ENCODE results near the gene ESR2.
A peak's percentile ranks its signal among the peaks of the same experiment; 100 is the strongest.

Gene ESR2

GRCh38 chr14:64265222-64265621 lies 28.9 kb downstream of the ESR2 start:
- no peak for DNase-seq

DNA sequence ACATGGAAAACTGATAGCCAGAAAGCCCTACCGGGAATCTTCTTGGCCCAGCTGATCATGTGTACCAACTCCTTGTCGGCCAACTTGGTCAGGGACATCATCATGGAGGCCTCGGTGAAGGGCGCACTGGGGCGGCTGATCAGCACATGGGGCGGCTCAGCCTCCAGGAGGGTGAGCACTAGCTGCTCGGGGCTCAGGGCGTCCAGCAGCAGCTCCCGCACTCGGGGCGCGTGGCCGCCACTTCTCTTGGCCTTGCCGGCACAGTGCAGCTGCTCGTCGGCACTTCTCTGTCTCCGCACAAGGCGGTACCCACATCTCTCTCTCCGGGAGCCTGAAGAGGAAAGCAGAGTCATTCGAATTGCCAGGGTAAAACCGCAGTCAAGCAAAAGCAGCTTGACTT lies 33.8 kb downstream of the ESR2 start:
- DNase-seq, result no peak

GRCh38 chr14:64255756-64256155 lies 38.4 kb downstream of the ESR2 start:
- no peak for DNase-seq

DNA sequence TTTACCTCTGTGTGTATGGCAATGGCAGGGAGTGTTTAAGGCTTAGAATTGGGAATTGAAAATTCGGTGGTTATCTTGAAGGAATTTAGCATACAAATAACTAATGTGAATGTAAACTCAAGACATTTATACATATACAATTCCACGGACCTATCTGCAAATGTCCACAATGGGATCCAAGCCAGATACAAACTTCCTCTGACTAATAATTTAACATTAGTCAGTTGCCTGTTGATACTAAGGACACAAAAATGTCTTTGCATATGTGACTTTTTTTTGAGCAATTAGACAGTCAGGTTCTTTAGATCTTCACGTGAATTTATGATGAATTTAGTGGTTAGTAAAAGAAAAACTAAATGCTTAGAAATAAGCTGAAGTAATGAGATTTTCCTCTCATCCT lies 40.5 kb downstream of the ESR2 start:
- DNase-seq, result no peak

DNA sequence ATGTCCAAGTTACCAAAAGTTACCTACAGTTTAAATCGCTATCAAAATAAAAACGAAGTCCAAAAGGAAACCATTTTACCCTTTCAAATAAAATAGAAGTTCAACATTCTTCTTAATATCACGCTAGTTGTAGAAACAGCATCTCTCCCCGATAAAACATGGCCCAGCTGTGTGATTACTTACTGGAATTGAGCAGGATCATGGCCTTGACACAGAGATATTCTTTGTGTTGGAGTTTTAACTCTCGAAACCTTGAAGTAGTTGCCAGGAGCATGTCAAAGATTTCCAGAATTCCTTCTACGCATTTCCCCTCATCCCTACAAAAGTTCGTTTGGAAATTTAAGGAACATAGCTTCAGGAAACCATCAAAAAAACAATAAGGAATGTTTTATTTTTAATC lies 44.8 kb downstream of the ESR2 start:
- no peak for DNase-seq

- no peak for DNase-seq
Measured at GRCh38 chr14:64248689-64249088, 45.5 kb downstream of the ESR2 start.

DNA sequence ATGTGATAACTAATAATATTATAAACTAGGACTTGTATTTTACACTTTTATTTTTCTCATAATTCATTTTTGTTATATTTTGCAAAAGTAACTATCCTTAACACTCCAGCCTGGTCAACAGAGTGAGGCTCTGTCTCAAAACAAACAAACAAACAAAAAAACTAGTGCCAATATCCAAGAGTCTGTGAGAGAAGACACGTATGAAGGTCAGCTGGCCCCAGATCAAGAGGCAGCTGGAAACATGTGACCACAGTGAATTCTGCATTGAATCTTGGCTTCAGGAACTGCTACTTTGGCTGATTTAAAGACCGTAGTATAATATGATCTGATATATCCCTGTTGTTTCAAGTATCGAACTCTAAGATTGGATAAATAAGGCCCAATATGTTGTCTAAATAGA lies 47.0 kb downstream of the ESR2 start:
- no peak for DNase-seq

GRCh38 chr14:64246688-64247087 lies 47.5 kb downstream of the ESR2 start:
- DNase-seq, result no peak

DNA sequence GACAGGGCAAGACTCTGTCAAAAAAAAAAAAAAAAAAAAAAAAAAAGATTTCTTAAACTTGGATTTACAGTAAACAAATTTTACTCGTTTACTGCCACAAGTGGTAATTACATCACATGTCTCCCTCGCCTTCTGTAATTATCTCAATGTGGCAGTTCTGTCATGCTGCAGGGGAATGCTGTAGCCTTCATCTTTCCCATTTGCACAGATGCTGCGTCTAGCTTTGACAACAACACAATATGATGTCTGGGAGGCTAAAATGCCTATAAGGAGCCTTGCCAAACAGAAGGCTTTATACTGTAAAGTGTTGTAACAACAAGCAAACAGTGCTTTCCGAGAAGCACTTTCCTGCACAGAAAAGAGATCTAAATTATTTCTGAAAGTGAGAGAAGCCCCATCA lies 48.7 kb downstream of the ESR2 start:
- DNase-seq, result no peak

GRCh38 chr14:64244279-64244678 lies 49.9 kb downstream of the ESR2 start:
- DNase-seq, result no peak

DNA sequence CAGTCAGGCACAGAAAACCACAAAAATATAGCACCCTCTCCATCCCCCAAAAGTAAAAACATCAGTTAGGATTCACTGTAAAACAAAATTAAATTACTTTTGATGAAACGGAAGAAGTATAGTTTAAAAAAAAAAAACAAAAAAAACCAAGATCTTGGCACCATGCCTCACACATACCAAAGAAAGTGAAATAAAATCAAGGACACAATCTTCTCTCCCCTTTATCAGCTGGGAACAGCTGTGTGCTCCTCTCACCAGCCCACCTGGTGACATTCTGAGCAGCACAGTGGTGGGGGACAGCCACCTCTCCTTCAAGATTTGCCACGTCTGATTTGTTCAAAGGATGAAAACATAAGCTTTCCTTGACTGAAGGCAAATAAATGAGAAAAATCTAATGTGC lies 55.5 kb downstream of the ESR2 start:
- no peak for DNase-seq

- peak; percentile 19 for DNase-seq
Measured at GRCh38 chr14:64238049-64238448, 56.1 kb downstream of the ESR2 start.

DNA sequence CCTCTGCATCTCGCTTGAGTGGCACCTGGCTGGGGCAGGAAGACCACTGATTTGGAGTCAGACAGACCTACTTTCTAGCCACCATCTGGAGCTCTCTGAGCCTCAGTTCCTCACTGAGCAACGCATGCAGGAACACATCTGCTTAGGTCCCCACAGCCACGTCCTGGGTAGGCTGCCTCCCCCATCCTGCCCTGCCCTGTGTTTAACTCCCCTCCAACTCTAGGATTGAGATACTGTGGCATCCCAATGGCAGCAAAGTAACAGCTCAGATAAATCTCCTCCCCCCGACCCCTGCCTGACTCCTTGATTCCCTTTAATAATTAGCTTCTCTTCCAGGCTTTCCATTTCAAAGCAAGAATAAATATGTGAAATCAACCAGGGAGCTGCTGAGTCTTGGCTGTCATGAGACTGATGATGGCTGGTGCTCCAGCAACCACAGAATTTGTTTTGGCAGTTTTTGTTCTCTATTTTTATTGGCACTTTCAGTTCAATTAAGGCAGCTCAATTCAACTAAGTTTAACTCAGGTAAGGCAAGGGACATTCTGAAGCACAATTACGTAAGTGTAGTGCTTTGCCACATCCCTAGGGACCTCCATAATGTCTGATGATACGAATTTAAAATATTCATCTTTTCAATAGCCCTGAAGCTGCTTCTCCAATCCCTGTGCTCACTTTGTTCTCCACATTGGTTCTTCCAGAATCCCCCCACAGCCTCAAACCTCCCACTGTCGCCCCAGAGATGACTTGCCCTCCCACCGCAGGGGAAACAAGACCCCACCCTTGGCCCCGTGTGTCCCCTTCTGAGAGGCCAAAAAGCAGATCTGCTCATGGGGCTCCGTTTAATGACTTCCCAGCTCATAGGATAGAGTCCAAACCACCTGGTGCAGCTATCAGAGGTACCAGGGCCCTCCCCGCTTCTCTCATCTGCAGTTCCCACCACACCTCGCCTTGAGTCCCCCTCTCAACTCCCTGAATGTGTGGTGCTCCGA lies 58.2 kb downstream of the ESR2 start:
- DNase-seq, result peak; percentile 53

GRCh38 chr14:64234877-64235651 lies 59.1 kb downstream of the ESR2 start:
- peak; percentile 44 for DNase-seq

GRCh38 chr14:64233531-64234190 lies 60.5 kb downstream of the ESR2 start:
- DNase-seq, result no peak

GRCh38 chr14:64232944-64233343 lies 61.2 kb downstream of the ESR2 start:
- DNase-seq, result no peak

DNA sequence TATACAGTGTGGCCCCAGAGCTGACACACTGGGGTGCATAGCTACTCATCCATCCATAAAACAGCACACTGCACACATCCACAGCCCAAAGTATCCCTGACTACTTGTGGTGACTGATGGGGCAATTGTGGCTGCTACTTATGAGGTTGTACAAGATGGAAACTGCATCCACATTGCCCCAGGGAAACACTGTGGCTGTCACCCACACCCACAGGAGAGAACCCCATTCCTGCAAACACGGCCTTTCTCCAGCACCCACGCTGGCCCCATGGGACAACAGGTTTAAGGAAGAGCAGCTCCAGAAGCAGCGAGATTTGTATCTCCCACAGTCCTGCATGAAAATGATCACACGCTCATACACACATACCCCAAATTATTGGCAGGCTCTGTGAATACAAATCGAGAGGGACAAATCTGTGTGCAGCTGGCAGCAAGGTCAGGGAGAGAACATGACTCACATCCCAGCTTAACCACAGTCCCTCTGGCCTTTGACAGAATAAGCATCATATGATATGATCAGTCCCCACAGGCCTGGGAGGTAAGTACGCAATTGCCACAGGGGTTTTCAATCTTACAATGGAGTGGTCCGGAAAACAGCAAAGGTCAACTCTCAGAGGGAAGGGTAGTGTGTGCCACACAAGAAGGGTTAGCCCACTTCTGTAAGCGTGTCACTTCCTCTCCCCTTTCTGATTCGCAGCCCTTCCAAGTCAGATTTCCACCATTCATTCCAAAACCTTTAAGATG lies 61.9 kb downstream of the ESR2 start:
- DNase-seq, result peak; percentile 51

DNA sequence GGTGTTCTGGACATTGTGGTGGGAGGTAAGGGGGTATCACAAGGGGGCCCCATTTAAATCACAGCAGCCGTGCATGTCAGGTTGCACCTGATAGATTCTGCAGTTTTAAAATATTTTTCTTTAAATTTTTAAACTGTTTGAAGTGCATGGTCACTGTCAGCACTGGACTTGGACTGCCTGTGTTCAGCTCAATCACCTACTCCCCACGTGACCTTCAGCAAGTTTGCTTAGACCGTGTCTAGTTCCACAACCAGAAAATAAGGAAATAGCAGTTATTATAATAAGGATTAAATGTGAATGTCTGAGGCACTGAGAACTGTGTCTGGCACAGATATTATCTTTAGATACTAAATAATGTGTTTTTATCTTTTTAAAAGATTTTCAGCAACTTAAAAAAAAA lies 64.7 kb downstream of the ESR2 start:
- DNase-seq, result no peak

DNA sequence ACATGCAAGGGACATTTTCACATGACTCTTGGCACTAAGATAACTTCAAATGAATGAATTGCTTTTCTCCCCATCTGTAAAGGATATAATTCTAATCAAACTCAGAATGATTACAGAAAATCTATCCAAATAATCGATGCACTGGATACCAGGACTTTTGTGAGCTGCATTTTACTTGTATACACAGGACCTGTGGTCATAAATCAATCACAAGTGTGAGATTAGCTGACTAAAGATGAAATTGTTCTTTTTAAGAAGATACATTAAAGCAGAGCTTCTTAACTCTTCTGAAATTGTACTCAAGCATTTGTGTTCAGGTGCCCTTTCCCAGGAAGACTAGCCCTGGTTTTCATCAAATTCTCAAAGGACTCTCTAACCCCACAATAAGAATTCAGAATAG lies 66.3 kb downstream of the ESR2 start:
- DNase-seq, result no peak

DNA sequence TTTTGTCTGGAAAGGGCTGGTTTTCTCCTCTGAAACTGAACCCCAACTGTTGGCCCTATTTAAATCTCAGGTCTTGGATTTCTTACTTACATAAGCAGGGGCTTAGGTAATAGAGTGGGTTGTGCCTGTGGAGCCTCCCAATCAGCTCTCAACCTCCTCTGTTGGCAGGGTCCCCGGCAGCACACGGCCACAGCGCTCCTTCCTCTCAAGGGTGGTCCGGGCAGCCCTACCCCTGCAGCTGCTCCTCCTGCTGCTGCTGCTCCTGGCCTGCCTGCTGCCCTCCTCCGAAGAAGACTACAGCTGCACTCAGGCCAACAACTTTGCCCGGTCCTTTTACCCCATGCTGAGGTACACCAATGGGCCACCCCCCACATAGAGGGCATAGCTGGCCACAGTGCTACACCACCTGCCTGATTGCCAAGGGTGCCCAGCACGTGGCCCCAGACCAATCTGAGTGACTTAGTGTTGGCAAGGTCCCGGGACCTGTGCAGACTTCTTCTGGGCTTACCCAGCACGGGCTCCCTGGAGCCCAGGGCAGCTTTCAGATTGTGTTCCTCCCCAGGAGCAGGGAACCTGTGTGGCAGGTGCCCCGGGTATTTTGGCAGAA lies 68.9 kb downstream of the ESR2 start:
- no peak for DNase-seq

- DNase-seq, result no peak
Measured at GRCh38 chr14:64221391-64222003, 72.7 kb downstream of the ESR2 start.

- no peak for DNase-seq
Measured at GRCh38 chr14:64220466-64220865, 73.7 kb downstream of the ESR2 start.

Measured in activated CD8-positive, alpha-beta memory T cell treated with anti-CD3 and anti-CD28 coated beads for 24 hours (primary cell).